ENCODE measurements around the gene ANAPC16. TPM values are rescaled to one million over a fixed set of nuclear protein-coding genes. Genes with fewer than 3 reads are reported as not detected.

Gene ANAPC16
- total RNA-seq, 1 experiment from 2014 or later: 71.1 TPM

- intact Hi-C loops (cut with micrococcal nuclease): no loop called here
- H3K4me2 ChIP-seq (ENCODE audit: low read length): no peak overlapping the region
- no peaks in the 10 kb centered on the region for H3K27me3 ChIP-seq (ENCODE audit: insufficient read depth, low read length)
- H3K79me2 ChIP-seq (ENCODE audit: insufficient read depth, low read length): no peaks in the 10 kb centered on the region
- H4K20me1 ChIP-seq (ENCODE audit: insufficient read depth): no peaks in the 10 kb centered on the region
- H3K27ac ChIP-seq (ENCODE audit: low read depth, low read length): no peak overlapping the region
- H3K9ac ChIP-seq (ENCODE audit: low read length): no peak overlapping the region
- H2AFZ ChIP-seq (ENCODE audit: low read depth, low read length, poor library complexity, severe bottlenecking): peak overlapping the region; percentile 70
- no peaks in the 10 kb centered on the region for H3K36me3 ChIP-seq (ENCODE audit: control insufficient read depth in 1 of 2, insufficient read depth in 2 of 2, low read length in 2 of 2)
- ATAC-seq (no peak), DNase-seq (ENCODE audit: low read depth, low spot score) (no peak)
- H3K4me3 ChIP-seq (replicated peaks in 1 of 2; ENCODE audit: low read depth in 1 of 2, low read length in 2 of 2): no peak overlapping the region
- no peak for TF ChIP-seq EZH2 (IDR thresholded peaks at IDR 0.05)
- no peak for TF ChIP-seq REST (IDR thresholded peaks at IDR 0.05; ENCODE audit: low read depth)
- TF ChIP-seq SP1 (IDR thresholded peaks at IDR 0.05; ENCODE audit: low read depth): no peak
- no TSS peak for BruUV-seq (replicated peaks)
- POLR2A ChIA-PET: interaction anchor here (1.2 to 3.5 kb wide), 4 partner anchors 17 to 65 kb away, joined by 3 to 11 read pairs (median 4); partner anchors contain the start of gene DDIT4
- H3K4me1 ChIP-seq (ENCODE audit: control insufficient read depth in 1 of 2, insufficient read depth in 2 of 2, low read length in 2 of 2): peaks cover 28 to 52% of the 10 kb centered on the region in 2 experiments
- RAD21 ChIA-PET (ENCODE audit: low non-redundant PET in 1 of 2, low total read pairs in 2 of 2, uncharacterized antibody in 2 of 2, unreplicated experiment in 2 of 2): no interaction called here
- no peaks in the 10 kb centered on the region for H3K9me2 ChIP-seq (ENCODE audit: insufficient read depth)
- CTCF ChIA-PET: interaction anchor here (0.7 kb wide), 1 partner anchor 13 kb away, joined by 3 read pairs; no protein-coding TSS in a partner anchor
- H3K9me3 ChIP-seq (ENCODE audit: control insufficient read depth in 1 of 2, insufficient read depth in 1 of 2, low read depth in 1 of 2, low read length in 2 of 2): no peaks in the 10 kb centered on the region
Observed at GRCh38 chr10:72255977-72256729, 40.3 kb downstream of the ANAPC16 start.
